Loucy (cell line): Measurements from ENCODE around the gene SLC39A3.

Experiments
- EZH2phosphoT487 ChIP-seq: fragments of 200-600 bp; IDR thresholded peaks from 2 replicates; pipeline ENCODE4 v1.6.1; 2018; ENCODE audit warnings: antibody characterized with exemption, mild to moderate bottlenecking, moderate library complexity, borderline replicate concordance
- TF ChIP-seq, protein P1 (sequence below): fragments of 200-600 bp; sonication (generic); conservative IDR thresholded peaks from 2 replicates; pipeline ENCODE4 v1.5.1; 2014; ENCODE audit warnings: mild to moderate bottlenecking, antibody characterized with exemption, low read length

- TF ChIP-seq, protein P1, sequence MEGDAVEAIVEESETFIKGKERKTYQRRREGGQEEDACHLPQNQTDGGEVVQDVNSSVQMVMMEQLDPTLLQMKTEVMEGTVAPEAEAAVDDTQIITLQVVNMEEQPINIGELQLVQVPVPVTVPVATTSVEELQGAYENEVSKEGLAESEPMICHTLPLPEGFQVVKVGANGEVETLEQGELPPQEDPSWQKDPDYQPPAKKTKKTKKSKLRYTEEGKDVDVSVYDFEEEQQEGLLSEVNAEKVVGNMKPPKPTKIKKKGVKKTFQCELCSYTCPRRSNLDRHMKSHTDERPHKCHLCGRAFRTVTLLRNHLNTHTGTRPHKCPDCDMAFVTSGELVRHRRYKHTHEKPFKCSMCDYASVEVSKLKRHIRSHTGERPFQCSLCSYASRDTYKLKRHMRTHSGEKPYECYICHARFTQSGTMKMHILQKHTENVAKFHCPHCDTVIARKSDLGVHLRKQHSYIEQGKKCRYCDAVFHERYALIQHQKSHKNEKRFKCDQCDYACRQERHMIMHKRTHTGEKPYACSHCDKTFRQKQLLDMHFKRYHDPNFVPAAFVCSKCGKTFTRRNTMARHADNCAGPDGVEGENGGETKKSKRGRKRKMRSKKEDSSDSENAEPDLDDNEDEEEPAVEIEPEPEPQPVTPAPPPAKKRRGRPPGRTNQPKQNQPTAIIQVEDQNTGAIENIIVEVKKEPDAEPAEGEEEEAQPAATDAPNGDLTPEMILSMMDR, result no peak
- no peak for TF ChIP-seq EZH2phosphoT487
These were observed 23.1 kb upstream of the SLC39A3 start for GRCh38 chr19:2762783-2763496.
